ENCODE measurements around the gene MBLAC2. TPM values are rescaled to one million over a fixed set of nuclear protein-coding genes. Genes with fewer than 3 reads are reported as not detected.

MBLAC2 gene
- total RNA-seq, 1 donor from 2014 or later: 2.6 TPM

GRCh38 chr5:90437663-90438062 lies 36.9 kb downstream of the MBLAC2 start:
- Mint-ChIP-seq H3K27ac (ENCODE audit: unreplicated experiment) (no peak overlapping the region), H3K9me3 (ENCODE audit: unreplicated experiment) (no peaks in the 10 kb centered on the region), H3K4me1 (ENCODE audit: low read depth, unreplicated experiment) (no peaks in the 10 kb centered on the region), H3K27me3 (ENCODE audit: unreplicated experiment) (no peaks in the 10 kb centered on the region), H3K36me3 (ENCODE audit: unreplicated experiment) (no peaks in the 10 kb centered on the region), H3K4me3 (ENCODE audit: unreplicated experiment) (no peak overlapping the region)
- DNase-seq: no peak
- no peak for TF ChIP-seq CTCF (IDR thresholded peaks at IDR 0.05; ENCODE audit: partially characterized antibody, unreplicated experiment)

- Mint-ChIP-seq H3K4me1 (ENCODE audit: low read depth, unreplicated experiment) (no peaks in the 10 kb centered on the region), H3K4me3 (ENCODE audit: unreplicated experiment) (no peak overlapping the region), H3K27ac (ENCODE audit: unreplicated experiment) (no peak overlapping the region), H3K36me3 (ENCODE audit: unreplicated experiment) (no peaks in the 10 kb centered on the region), H3K27me3 (ENCODE audit: unreplicated experiment) (no peaks in the 10 kb centered on the region), H3K9me3 (ENCODE audit: unreplicated experiment) (no peaks in the 10 kb centered on the region)
- DNase-seq: peak; percentile 70
- peak; percentile 61 for TF ChIP-seq CTCF (IDR thresholded peaks at IDR 0.05; ENCODE audit: partially characterized antibody, unreplicated experiment)
These were observed 40.4 kb downstream of the MBLAC2 start for GRCh38 chr5:90434116-90434714.

- Mint-ChIP-seq H3K27ac (ENCODE audit: unreplicated experiment) (no peak overlapping the region), H3K36me3 (ENCODE audit: unreplicated experiment) (no peaks in the 10 kb centered on the region), H3K9me3 (ENCODE audit: unreplicated experiment) (no peaks in the 10 kb centered on the region), H3K27me3 (ENCODE audit: unreplicated experiment) (peaks cover 3% of the 10 kb centered on the region), H3K4me3 (ENCODE audit: unreplicated experiment) (no peak overlapping the region), H3K4me1 (ENCODE audit: low read depth, unreplicated experiment) (no peaks in the 10 kb centered on the region)
- DNase-seq: no peak
- no peak for TF ChIP-seq CTCF (IDR thresholded peaks at IDR 0.05; ENCODE audit: partially characterized antibody, unreplicated experiment)
These were observed 50.3 kb downstream of the MBLAC2 start for GRCh38 chr5:90424245-90424644.

GRCh38 chr5:90421136-90421535 lies 53.4 kb downstream of the MBLAC2 start:
- no peaks in the 10 kb centered on the region for H3K36me3 Mint-ChIP-seq (ENCODE audit: unreplicated experiment)
- TF ChIP-seq CTCF (IDR thresholded peaks at IDR 0.05; ENCODE audit: partially characterized antibody, unreplicated experiment): no peak
- no peaks in the 10 kb centered on the region for H3K4me1 Mint-ChIP-seq (ENCODE audit: low read depth, unreplicated experiment)
- no peaks in the 10 kb centered on the region for H3K9me3 Mint-ChIP-seq (ENCODE audit: unreplicated experiment)
- peak; percentile 19 for DNase-seq
- H3K4me3 Mint-ChIP-seq (ENCODE audit: unreplicated experiment): no peak overlapping the region
- H3K27me3 Mint-ChIP-seq (ENCODE audit: unreplicated experiment): no peaks in the 10 kb centered on the region
- H3K27ac Mint-ChIP-seq (ENCODE audit: unreplicated experiment): no peak overlapping the region

- no peak for TF ChIP-seq CTCF (IDR thresholded peaks at IDR 0.05; ENCODE audit: partially characterized antibody, unreplicated experiment)
- Mint-ChIP-seq H3K9me3 (ENCODE audit: unreplicated experiment) (no peaks in the 10 kb centered on the region), H3K36me3 (ENCODE audit: unreplicated experiment) (no peaks in the 10 kb centered on the region), H3K27ac (ENCODE audit: unreplicated experiment) (no peak overlapping the region), H3K27me3 (ENCODE audit: unreplicated experiment) (no peaks in the 10 kb centered on the region), H3K4me3 (ENCODE audit: unreplicated experiment) (no peak overlapping the region), H3K4me1 (ENCODE audit: low read depth, unreplicated experiment) (no peaks in the 10 kb centered on the region)
- no peak for DNase-seq
These were observed 56.4 kb downstream of the MBLAC2 start for GRCh38 chr5:90418214-90418613.
